ENCODE results near the gene EIF2A. TPM values are rescaled to one million over a fixed set of nuclear protein-coding genes. Genes with fewer than 3 reads are reported as not detected.

The EIF2A gene
- total RNA-seq, 2 experiments from 2014 or later, result 130 to 136 TPM

- POLR2A ChIA-PET, result no interaction called here
- DNase-seq, result no peak
- intact Hi-C loops (cut with micrococcal nuclease), result no loop called here
Observed at GRCh38 chr3:150609988-150610387, 63.4 kb downstream of the EIF2A start.

GRCh38 chr3:150610785-150611184, 64.2 kb downstream of the EIF2A start:
- Mint-ChIP-seq H3K27me3 (no peaks in the 10 kb centered on the region), H3K4me3 (no peak overlapping the region), H3K36me3 (ENCODE audit: low read depth) (peaks cover 53% of the 10 kb centered on the region), H3K9me3 (no peaks in the 10 kb centered on the region), H3K4me1 (ENCODE audit: low read depth) (peaks cover 75% of the 10 kb centered on the region), H3K27ac (no peak overlapping the region)
- POLR2A ChIA-PET, result interaction anchor here (1.3 kb wide), 1 partner anchor 17 kb away, joined by 4 read pairs; no protein-coding TSS in a partner anchor
- CTCF ChIA-PET, result no interaction called here
- intact Hi-C loops (cut with micrococcal nuclease), result no loop called here
- DNase-seq (no peak), ATAC-seq (no peak)
- no peak for TF ChIP-seq CTCF (IDR thresholded peaks at IDR 0.05)

More at GRCh38 chr3:150609988-150610387, 63.4 kb downstream of the EIF2A start:
- Mint-ChIP-seq H3K27ac (peak overlapping the region; percentile 73), H3K4me1 (ENCODE audit: low read depth) (peaks cover 81% of the 10 kb centered on the region), H3K9me3 (no peaks in the 10 kb centered on the region), H3K27me3 (no peaks in the 10 kb centered on the region), H3K4me3 (no peak overlapping the region), H3K36me3 (ENCODE audit: low read depth) (peaks cover 54% of the 10 kb centered on the region)
- peak; percentile 60 for ATAC-seq
- no peak for TF ChIP-seq CTCF (IDR thresholded peaks at IDR 0.05)
- CTCF ChIA-PET, result no interaction called here

- intact Hi-C loops (cut with micrococcal nuclease), result no loop called here
- ChIA-PET CTCF (no interaction called here), POLR2A (interaction anchor here (1.3 to 3.1 kb wide), 2 partner anchors 9 to 17 kb away, joined by 4 to 14 read pairs; partner anchors contain the start of gene SELENOT)
- Mint-ChIP-seq H3K27me3 (no peaks in the 10 kb centered on the region), H3K36me3 (ENCODE audit: low read depth) (peaks cover 48% of the 10 kb centered on the region), H3K9me3 (no peaks in the 10 kb centered on the region), H3K4me1 (ENCODE audit: low read depth) (peaks cover 70% of the 10 kb centered on the region), H3K27ac (no peak overlapping the region), H3K4me3 (no peak overlapping the region)
- DNase-seq, result no peak
- ATAC-seq, result no peak
- no peak for TF ChIP-seq CTCF (IDR thresholded peaks at IDR 0.05)
Observed at GRCh38 chr3:150611666-150612065, 65.1 kb downstream of the EIF2A start.

GRCh38 chr3:150612494-150612893, 65.9 kb downstream of the EIF2A start:
- Mint-ChIP-seq H3K4me1 (ENCODE audit: low read depth) (peaks cover 68% of the 10 kb centered on the region), H3K9me3 (no peaks in the 10 kb centered on the region), H3K36me3 (ENCODE audit: low read depth) (peaks cover 51% of the 10 kb centered on the region), H3K27me3 (no peaks in the 10 kb centered on the region), H3K27ac (peak overlapping the region; percentile 38), H3K4me3 (no peak overlapping the region)
- intact Hi-C loops (cut with micrococcal nuclease), result no loop called here
- ATAC-seq, result no peak
- POLR2A ChIA-PET, result interaction anchor here (0.7 to 3.1 kb wide), 5 partner anchors 10 to 24 kb away, joined by 3 to 14 read pairs (median 3); partner anchors contain the start of gene SELENOT
- CTCF ChIA-PET, result interaction anchor here (2.4 kb wide), 1 partner anchor 109 kb away, joined by 7 read pairs; no protein-coding TSS in a partner anchor
- no peak for TF ChIP-seq CTCF (IDR thresholded peaks at IDR 0.05)
- DNase-seq, result no peak

GRCh38 chr3:150613034-150613433, 66.4 kb downstream of the EIF2A start:
- Mint-ChIP-seq H3K27me3 (no peaks in the 10 kb centered on the region), H3K9me3 (no peaks in the 10 kb centered on the region), H3K4me3 (no peak overlapping the region), H3K4me1 (ENCODE audit: low read depth) (peaks cover 63% of the 10 kb centered on the region), H3K27ac (no peak overlapping the region), H3K36me3 (ENCODE audit: low read depth) (peaks cover 51% of the 10 kb centered on the region)
- POLR2A ChIA-PET, result interaction anchor here (0.7 to 3.1 kb wide), 6 partner anchors 10 to 231 kb away, joined by 3 to 14 read pairs (median 3); partner anchors contain the start of gene SELENOT
- ATAC-seq (no peak), DNase-seq (no peak)
- intact Hi-C loops (cut with micrococcal nuclease), result no loop called here
- no peak for TF ChIP-seq CTCF (IDR thresholded peaks at IDR 0.05)
- CTCF ChIA-PET, result interaction anchor here (2.4 kb wide), 1 partner anchor 108 kb away, joined by 7 read pairs; no protein-coding TSS in a partner anchor
